Neuronal stem cell (in vitro differentiated cells): ENCODE data around the gene KRTDAP.
"Not testable (repeated sequence)": the region's sequence is repeated elsewhere in the genome, so short reads cannot be mapped to it uniquely, and the experiment has no call there.

Source experiments
- DNase-seq: peaks from one replicate; pipeline ENCODE4 v3.0.0-alpha.2; 2013; ENCODE audit warnings: low spot score
- H2AFZ ChIP-seq: one replicate; pipeline ENCODE4 v1.6.1; 2013; ENCODE audit warnings: mild to moderate bottlenecking, low read length, inconsistent platforms
- H2AK5ac ChIP-seq: 2 replicates; pipeline ENCODE4 v1.6.1; 2013; ENCODE audit warnings: low read depth, mild to moderate bottlenecking, inconsistent platforms, low read length, moderate library complexity, mixed read lengths
- H2BK120ac ChIP-seq: 2 replicates; pipeline ENCODE4 v1.6.1; 2013; ENCODE audit warnings: low read depth, mild to moderate bottlenecking, inconsistent platforms, low read length, moderate library complexity, mixed read lengths
- H2BK12ac ChIP-seq: one replicate; pipeline ENCODE4 v1.6.1; 2013; ENCODE audit warnings: low read length, inconsistent platforms
- H2BK15ac ChIP-seq: 2 replicates; pipeline ENCODE4 v1.6.1; 2013; ENCODE audit warnings: mild to moderate bottlenecking, low read length, inconsistent platforms, mixed read lengths
- H2BK5ac ChIP-seq: one replicate; pipeline ENCODE4 v1.6.1; 2013; ENCODE audit warnings: inconsistent platforms, mild to moderate bottlenecking, low read length, moderate library complexity
- H3K14ac ChIP-seq: one replicate; pipeline ENCODE4 v1.6.1; 2013; ENCODE audit warnings: low read length, inconsistent platforms
- H3K18ac ChIP-seq: 2 replicates; pipeline ENCODE4 v1.6.1; 2013; ENCODE audit warnings: low read length, inconsistent platforms
- H3K23ac ChIP-seq: 2 replicates; pipeline ENCODE4 v1.6.1; 2013; ENCODE audit warnings: low read depth, mild to moderate bottlenecking, mixed read lengths, low read length, inconsistent platforms; ENCODE audit not compliant: poor library complexity
- H3K27ac ChIP-seq: replicated peaks from 3 replicates; pipeline ENCODE4 v1.5.1; 2013; ENCODE audit warnings: low read length, inconsistent platforms
- H3K27me3 ChIP-seq, 3 experiments: 2 replicates each; pipeline ENCODE4 v1.6.1; 2013; ENCODE audit warnings: low read length in 3 of 3, mild to moderate bottlenecking in 2 of 3, inconsistent platforms in 1 of 3, low read depth in 1 of 3, mixed read lengths in 1 of 3, moderate library complexity in 1 of 3; ENCODE audit not compliant: control insufficient read depth in 3 of 3, insufficient read depth in 3 of 3
- H3K36me3 ChIP-seq, 2 donors: replicated peaks in 1 of 2; 2 replicates each; pipeline ENCODE4 v1.6.1; 2013; ENCODE audit warnings: low read length in 2 of 2; ENCODE audit not compliant: control insufficient read depth in 2 of 2, insufficient read depth in 2 of 2
- H3K4ac ChIP-seq: 2 replicates; pipeline ENCODE4 v1.6.1; 2013; ENCODE audit warnings: inconsistent platforms, mild to moderate bottlenecking, low read length, moderate library complexity
- H3K4me1 ChIP-seq, 2 donors: 1 replicate in 1 of 2; 2 replicates in 1 of 2; pipeline ENCODE4 v1.6.1; 2013; ENCODE audit warnings: low read length in 2 of 2, low read depth in 1 of 2; ENCODE audit not compliant: control insufficient read depth in 2 of 2, insufficient read depth in 1 of 2
- H3K4me2 ChIP-seq: one replicate; pipeline ENCODE4 v1.6.1; 2013; ENCODE audit warnings: mild to moderate bottlenecking, low read length, inconsistent platforms; ENCODE audit not compliant: insufficient read depth, poor library complexity, severe bottlenecking
- H3K4me3 ChIP-seq, 2 donors: 2 replicates each; pipeline ENCODE4 v1.5.1; 2013; ENCODE audit warnings: low read length in 2 of 2, mild to moderate bottlenecking in 2 of 2, inconsistent platforms in 1 of 2, moderate library complexity in 1 of 2
- H3K79me1 ChIP-seq: one replicate; pipeline ENCODE4 v1.6.1; 2013; ENCODE audit warnings: low read depth, mild to moderate bottlenecking, inconsistent platforms, low read length, moderate library complexity
- H3K9ac ChIP-seq: one replicate; pipeline ENCODE4 v1.6.1; 2013; ENCODE audit warnings: mild to moderate bottlenecking, low read depth, low read length, inconsistent platforms; ENCODE audit not compliant: poor library complexity
- H3K9me3 ChIP-seq, 2 donors: replicated peaks in 1 of 2; 2 replicates each; pipeline versions ENCODE3 to v1.6.1; 2013; ENCODE audit warnings: low read length in 2 of 2, mild to moderate bottlenecking in 2 of 2, inconsistent platforms in 1 of 2, low read depth in 1 of 2, mixed read lengths in 1 of 2, moderate library complexity in 1 of 2; ENCODE audit not compliant: control insufficient read depth in 2 of 2, insufficient read depth in 1 of 2
- H4K8ac ChIP-seq: one replicate; pipeline ENCODE4 v1.6.1; 2013; ENCODE audit warnings: low read depth, mild to moderate bottlenecking, inconsistent platforms, low read length, moderate library complexity
- H4K91ac ChIP-seq: one replicate; pipeline ENCODE4 v1.6.1; 2013; ENCODE audit warnings: low read length, low read depth, mild to moderate bottlenecking, inconsistent platforms; ENCODE audit not compliant: poor library complexity
- WGBS, 2 donors: extraction: QIAGEN DNeasy Blood & Tissue Kit; methylation state at CpG; one replicate each; pipeline ENCODE4 v1.1.7; 2013; ENCODE audit warnings: missing lambda C conversion rate in 2 of 2, mixed read lengths in 1 of 2; ENCODE audit not compliant: insufficient read length in 2 of 2, insufficient replicate concordance in 1 of 2; ENCODE audit errors: extremely low coverage in 2 of 2; 5-methylcytosine and 5-hydroxymethylcytosine counted together

KRTDAP gene

GRCh38 chr19:35476149-35476548 is 14.1 kb downstream of the KRTDAP start:
- Histone ChIP-seq H2BK120ac (no peak overlapping the region), H3K27ac (no peak overlapping the region), H3K9ac (no peak overlapping the region), H3K27me3 (no peaks in the 10 kb centered on the region), H3K23ac (no peak overlapping the region), H3K4ac (no peak overlapping the region), H3K79me1 (no peaks in the 10 kb centered on the region), H2BK12ac (no peak overlapping the region), H3K18ac (no peak overlapping the region), H2BK15ac (no peak overlapping the region), H3K36me3 (no peaks in the 10 kb centered on the region), H2AK5ac (no peak overlapping the region), H4K8ac (no peak overlapping the region), H4K91ac (no peak overlapping the region), H3K4me1 (no peaks in the 10 kb centered on the region), H3K4me2 (no peak overlapping the region), H3K4me3 (no peak overlapping the region), H2BK5ac (no peak overlapping the region), H2AFZ (no peak overlapping the region), H3K9me3 (no peaks in the 10 kb centered on the region), H3K14ac (no peak overlapping the region)
- 100% methylated on average over 1 of the region's 4 CpGs; no CpG with 5 or more reads in 1 of the 2 donors for WGBS, 2 donors
- no peak for DNase-seq

- not testable (repeated sequence) for H3K27ac ChIP-seq, H3K4me3 ChIP-seq, H3K4me2 ChIP-seq, H3K9ac ChIP-seq, H3K18ac ChIP-seq, H2AK5ac ChIP-seq, H3K23ac ChIP-seq, H3K14ac ChIP-seq, H3K9me3 ChIP-seq, H2BK15ac ChIP-seq, H2BK120ac ChIP-seq, H4K91ac ChIP-seq, H2BK12ac ChIP-seq, H2AFZ ChIP-seq, DNase-seq, H2BK5ac ChIP-seq, H3K4ac ChIP-seq, H4K8ac ChIP-seq, H3K27me3 ChIP-seq, H3K79me1 ChIP-seq, H3K36me3 ChIP-seq, H3K4me1 ChIP-seq
- WGBS, 2 donors, result no CpG with 5 or more reads among the region's 7 CpGs
Observed at GRCh38 chr19:35474594-35474993, 15.7 kb downstream of the KRTDAP start.

- H3K9ac ChIP-seq, result no peak overlapping the region
- no peak for DNase-seq
- H3K36me3 ChIP-seq, result no peaks in the 10 kb centered on the region
- no peak overlapping the region for H2BK15ac ChIP-seq
- no peak overlapping the region for H4K91ac ChIP-seq
- H3K4me1 ChIP-seq, result no peaks in the 10 kb centered on the region
- H3K9me3 ChIP-seq, result no peaks in the 10 kb centered on the region
- H3K18ac ChIP-seq, result no peak overlapping the region
- H4K8ac ChIP-seq, result no peak overlapping the region
- H3K27ac ChIP-seq, result no peak overlapping the region
- no peak overlapping the region for H2BK120ac ChIP-seq
- no peak overlapping the region for H3K4me2 ChIP-seq
- H3K14ac ChIP-seq, result no peak overlapping the region
- H2AK5ac ChIP-seq, result no peak overlapping the region
- H3K23ac ChIP-seq, result no peak overlapping the region
- no peak overlapping the region for H3K4ac ChIP-seq
- H2AFZ ChIP-seq, result no peak overlapping the region
- WGBS, 2 donors, result no CpG with 5 or more reads among the region's 14 CpGs
- H3K79me1 ChIP-seq, result no peaks in the 10 kb centered on the region
- peaks cover 0 to 6% (median 0%) of the 10 kb centered on the region in 3 experiments for H3K27me3 ChIP-seq
- no peak overlapping the region for H3K4me3 ChIP-seq
- H2BK12ac ChIP-seq, result no peak overlapping the region
- H2BK5ac ChIP-seq, result no peak overlapping the region
Observed at GRCh38 chr19:35474104-35474503, 16.2 kb downstream of the KRTDAP start.

GRCh38 chr19:35471946-35472345 is 18.3 kb downstream of the KRTDAP start:
- WGBS, 2 donors, result no CpG with 5 or more reads among the region's 8 CpGs
- Histone ChIP-seq H3K4me2 (no peak overlapping the region), H2AFZ (no peak overlapping the region), H3K4ac (no peak overlapping the region), H2AK5ac (no peak overlapping the region), H3K18ac (no peak overlapping the region), H2BK120ac (no peak overlapping the region), H2BK5ac (no peak overlapping the region), H3K79me1 (no peaks in the 10 kb centered on the region), H3K23ac (no peak overlapping the region), H3K36me3 (no peaks in the 10 kb centered on the region), H3K9me3 (peaks cover 0 to 2% of the 10 kb centered on the region in 2 donors), H3K4me1 (no peaks in the 10 kb centered on the region), H3K27me3 (peaks cover 0 to 6% (median 0%) of the 10 kb centered on the region in 3 experiments), H3K9ac (no peak overlapping the region), H2BK15ac (no peak overlapping the region), H3K4me3 (no peak overlapping the region), H4K91ac (no peak overlapping the region), H3K27ac (no peak overlapping the region), H2BK12ac (no peak overlapping the region), H3K14ac (no peak overlapping the region), H4K8ac (no peak overlapping the region)
- no peak for DNase-seq
